ENCODE results near the gene ERG. TPM values are rescaled to one million over a fixed set of nuclear protein-coding genes. Genes with fewer than 3 reads are reported as not detected.

Gene ERG
- total and polyA plus RNA-seq, 2 of the 8 experiments (the other 6 are each of a cell fraction or from before 2014, with no cell fraction given): 1.0 to 3.0 TPM

- TF ChIP-seq CHD7 (IDR thresholded peaks at IDR 0.05; ENCODE audit: insufficient replicate concordance, low read length): no peak
These were observed 44.0 kb upstream of the ERG start (continued) for GRCh38 chr21:38542263-38542662.

All from H1 (cell line).